GM10266 (cell line): ENCODE measurements around the gene WDR5B.

ENCODE experiments used
- DNase-seq: peaks from one replicate; pipeline ENCODE4 v3.0.0; 2012; ENCODE audit errors: extremely low spot score
- TF ChIP-seq, protein P1 (sequence below): IDR thresholded peaks from 2 replicates; pipeline ENCODE4 v1.5.1; 2012; ENCODE audit warnings: mild to moderate bottlenecking, low read depth; ENCODE audit not compliant: control insufficient read depth, insufficient read depth; ENCODE audit errors: missing control alignments

WDR5B gene

DNA sequence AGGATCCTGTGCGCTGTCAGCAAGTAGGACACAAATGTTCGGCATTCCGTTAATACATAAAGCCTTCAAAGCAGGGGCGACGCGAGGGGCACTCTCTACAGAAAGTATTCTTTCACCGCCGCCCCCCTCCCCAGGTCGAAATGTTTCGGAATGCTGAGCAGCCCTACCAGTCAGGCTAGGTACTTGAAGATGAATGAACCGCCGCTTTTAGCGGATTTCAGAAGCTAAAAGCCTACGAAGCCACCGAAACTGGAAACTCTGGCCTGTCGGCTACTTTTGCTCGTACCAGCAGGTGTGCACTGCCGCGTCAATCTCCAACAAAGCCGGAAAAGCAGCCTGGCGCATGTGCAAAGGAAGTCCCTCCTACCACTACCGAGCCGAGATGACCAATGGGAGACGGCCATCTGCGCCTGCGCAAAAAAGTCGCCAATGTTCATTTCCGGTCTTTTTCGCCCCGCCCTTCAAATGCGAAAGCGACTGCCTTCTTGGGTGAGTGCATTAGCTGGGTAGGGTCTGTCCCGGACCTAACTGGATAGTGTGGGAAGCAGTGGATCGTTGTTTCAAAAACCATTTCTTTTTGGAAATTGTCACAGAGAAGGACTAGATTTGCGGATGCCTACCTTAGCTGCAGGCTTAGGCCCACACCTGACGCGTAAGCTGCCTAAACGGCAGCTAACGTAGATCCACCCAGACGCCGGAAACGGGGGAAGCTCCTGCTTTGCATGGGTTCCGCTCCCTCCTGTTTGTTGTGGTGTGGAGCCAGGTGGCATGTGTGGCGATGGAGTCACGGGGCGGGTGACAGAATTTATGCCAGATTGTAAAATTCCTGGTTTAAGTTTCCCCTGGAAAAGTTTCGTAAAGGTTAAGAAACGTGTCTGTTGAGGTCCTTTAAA lies at the start of gene WDR5B:
Gene WDR5B (minus strand): TSS at position 301 of the 893 bp plus-strand sequence. CDS start 534 bp downstream, outside the sequence.
- peak; percentile 92 for DNase-seq
- TF ChIP-seq, protein P1, sequence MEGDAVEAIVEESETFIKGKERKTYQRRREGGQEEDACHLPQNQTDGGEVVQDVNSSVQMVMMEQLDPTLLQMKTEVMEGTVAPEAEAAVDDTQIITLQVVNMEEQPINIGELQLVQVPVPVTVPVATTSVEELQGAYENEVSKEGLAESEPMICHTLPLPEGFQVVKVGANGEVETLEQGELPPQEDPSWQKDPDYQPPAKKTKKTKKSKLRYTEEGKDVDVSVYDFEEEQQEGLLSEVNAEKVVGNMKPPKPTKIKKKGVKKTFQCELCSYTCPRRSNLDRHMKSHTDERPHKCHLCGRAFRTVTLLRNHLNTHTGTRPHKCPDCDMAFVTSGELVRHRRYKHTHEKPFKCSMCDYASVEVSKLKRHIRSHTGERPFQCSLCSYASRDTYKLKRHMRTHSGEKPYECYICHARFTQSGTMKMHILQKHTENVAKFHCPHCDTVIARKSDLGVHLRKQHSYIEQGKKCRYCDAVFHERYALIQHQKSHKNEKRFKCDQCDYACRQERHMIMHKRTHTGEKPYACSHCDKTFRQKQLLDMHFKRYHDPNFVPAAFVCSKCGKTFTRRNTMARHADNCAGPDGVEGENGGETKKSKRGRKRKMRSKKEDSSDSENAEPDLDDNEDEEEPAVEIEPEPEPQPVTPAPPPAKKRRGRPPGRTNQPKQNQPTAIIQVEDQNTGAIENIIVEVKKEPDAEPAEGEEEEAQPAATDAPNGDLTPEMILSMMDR, result no peak

DNA sequence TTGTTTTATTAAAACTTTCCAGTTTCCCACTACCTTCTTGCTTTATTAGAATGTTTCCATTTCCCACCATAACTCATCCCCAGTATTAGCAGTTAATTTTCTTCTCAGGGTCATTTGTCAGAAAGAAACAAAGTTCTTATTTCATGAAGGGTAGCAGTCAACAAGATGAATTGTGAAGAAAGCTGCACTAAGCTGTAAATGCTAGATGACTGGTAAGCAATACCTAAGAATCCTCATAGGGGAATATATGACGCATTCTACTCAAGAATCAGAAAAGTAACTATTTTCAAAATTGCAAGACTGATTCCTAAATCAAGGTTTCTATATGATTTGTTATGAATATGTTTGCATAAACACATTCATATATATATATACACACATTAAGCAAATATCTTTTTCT lies 48.8 kb upstream of the WDR5B start:
- TF ChIP-seq, protein P1, result no peak
- DNase-seq, result no peak

DNA sequence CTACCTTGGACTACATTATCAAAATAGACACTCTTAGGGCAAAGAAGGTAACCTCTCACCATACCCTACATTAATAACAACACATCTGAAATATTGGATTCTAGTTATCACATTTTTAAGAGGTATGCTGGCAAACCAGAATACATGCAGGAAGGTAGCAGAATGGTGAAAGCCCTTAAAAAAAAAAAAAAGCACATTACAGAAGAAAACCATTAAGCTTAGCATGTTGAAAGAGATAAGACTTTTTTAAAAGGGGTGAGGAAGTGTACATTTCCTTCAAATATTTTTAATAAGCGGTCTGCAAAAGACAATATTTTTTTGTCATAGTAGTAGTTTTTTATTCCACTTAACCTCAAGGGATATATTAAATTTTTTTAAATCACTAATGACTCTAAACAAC lies 46.5 kb upstream of the WDR5B start:
- TF ChIP-seq, protein P1, result no peak
- no peak for DNase-seq

DNA sequence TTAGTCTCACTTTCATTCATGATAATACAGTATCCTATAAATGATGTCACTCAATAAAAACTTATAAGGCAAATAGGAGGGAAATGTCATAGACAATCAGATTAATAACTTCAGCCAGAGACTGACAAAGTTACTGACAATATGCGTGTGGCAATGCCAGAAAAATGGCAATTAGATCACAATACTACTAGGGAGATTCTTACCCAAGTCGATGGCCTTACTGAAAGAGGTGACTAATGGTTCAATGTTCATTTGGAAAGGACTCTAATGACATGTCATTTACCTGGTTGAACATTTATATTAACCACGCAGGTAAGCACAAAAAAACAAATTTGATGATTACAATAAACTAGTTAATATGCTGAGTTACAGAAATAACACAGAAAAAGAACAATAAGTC lies 45.9 kb upstream of the WDR5B start:
- TF ChIP-seq, protein P1, result no peak
- DNase-seq, result no peak

DNA sequence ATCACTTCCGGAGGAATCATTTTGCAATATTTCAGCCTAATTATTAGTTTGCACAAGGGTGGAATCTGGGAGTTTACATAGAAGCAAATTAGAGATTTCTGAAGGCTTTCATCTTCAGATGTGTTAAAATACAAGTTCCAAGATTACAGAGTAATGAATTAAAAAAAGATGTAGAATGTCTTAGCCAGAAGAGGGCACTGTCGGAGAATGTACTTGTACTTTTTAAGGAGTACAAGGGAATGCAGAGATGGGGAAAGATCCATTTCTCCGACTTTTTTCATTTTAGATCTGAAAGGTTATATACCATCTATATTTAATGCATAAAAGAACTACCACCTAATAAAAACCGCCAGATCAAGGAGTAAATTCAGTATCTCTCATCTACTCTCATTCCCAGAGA lies 43.1 kb upstream of the WDR5B start:
- TF ChIP-seq, protein P1, result peak; percentile 42
- DNase-seq, result no peak

DNA sequence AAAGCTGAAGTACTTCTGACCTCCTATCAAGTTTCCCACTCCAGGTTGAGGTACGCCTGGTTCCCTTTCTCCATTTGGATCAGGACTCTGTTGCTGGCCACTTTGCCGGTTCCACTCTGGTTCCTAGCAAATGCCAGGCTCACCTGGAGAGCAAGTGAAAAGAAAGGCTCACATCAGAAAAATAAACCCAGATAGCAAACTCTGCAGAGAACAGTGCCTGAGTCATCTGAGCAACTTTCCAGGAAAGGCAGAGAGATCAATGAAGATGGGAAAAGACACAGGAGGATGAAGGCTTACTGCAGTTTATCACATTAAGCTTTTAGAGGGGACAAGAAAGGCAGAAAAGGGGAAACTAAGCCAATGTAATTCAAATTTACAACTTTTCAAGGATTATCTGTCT lies 41.8 kb upstream of the WDR5B start:
- TF ChIP-seq, protein P1, result no peak
- DNase-seq, result no peak

DNA sequence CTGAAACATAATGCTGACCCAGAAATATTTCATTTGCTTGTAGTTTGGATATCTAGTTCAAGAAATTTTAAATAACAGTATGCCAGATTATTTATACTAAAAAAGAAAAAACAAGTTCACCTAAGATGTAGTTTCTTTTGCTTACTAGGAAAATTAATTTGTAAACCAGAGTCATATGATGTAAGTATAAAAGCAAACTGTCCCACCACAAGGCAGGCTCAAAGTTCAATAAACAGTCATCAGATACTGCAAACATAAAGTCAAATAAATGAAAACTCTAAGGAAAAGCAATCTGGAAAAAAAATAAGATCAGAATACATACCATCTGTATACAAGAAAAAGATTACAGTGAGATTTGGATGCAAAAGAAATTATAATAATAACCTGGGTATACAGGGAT lies 40.2 kb upstream of the WDR5B start:
- TF ChIP-seq, protein P1, result no peak
- no peak for DNase-seq
